HG02970 (cell line): ENCODE measurements around the gene SYT2.

Source experiments
- ATAC-seq: cut with Tn5 transposase; IDR thresholded peaks from one replicate; pipeline ENCODE4 v1.9.1; 2021; ENCODE audit warnings: mild to moderate bottlenecking, moderate library complexity, moderate number of reproducible peaks; ENCODE audit not compliant: unreplicated experiment, low FRiP score

The SYT2 gene

DNA sequence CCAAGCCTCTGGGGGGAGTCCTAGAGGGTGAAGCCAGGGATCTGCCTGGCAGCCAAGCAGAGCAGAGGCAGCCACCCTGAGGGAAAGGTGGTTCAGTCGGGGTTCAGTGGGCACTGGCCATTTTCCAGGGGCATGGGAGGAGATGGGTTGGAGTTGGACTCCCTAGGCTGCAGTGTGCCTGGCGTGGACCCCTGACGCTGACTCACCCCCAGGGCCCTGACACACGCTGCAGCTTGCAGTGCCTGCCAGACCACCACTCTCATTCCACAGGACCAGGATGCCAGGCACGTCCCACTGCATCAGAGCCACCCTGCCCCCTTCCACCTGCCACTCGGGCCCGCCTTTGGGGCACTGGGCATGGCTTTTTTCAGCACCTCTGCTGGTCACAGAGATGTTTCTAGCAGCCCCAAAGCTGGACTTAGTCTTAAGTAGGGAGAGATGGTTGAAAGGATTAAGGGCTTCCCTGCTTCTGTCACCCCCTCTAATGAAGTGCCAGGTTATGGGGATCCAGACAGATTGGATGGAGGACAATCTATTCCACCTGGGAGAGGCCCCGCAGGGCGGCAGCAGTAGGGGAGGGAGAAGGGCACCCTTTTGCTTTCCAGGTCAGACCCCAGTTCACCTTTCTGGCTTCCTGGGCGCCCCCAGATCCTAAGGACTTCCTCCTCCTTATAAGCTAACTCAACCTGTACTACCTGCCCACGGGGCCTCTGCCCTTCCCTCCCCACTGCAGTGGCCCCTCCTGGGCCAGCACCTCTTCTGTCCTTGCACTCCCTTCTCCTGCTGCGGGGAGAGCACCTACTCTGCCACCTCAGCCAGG, 1.6 kb downstream of the SYT2 start:
- ATAC-seq, result no peak

DNA sequence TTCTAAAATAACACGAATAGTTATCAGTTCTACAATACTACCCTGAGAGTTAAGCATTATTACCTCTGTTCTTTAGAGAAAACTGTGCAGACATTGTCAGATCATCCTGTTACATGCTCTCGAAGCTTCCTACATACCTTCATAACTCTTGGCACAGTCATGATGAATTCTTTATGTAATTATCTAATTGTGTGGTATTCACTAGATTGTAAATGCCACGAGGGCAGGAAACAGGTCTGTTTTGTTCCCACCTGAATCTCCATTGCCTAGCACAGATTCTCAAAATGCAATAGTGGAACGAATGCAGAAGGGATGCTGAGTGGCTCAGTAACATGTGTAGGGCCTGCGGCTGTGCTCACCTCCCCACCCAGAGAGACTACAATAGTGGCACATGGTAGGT, 3.4 kb downstream of the SYT2 start:
- no peak for ATAC-seq

DNA sequence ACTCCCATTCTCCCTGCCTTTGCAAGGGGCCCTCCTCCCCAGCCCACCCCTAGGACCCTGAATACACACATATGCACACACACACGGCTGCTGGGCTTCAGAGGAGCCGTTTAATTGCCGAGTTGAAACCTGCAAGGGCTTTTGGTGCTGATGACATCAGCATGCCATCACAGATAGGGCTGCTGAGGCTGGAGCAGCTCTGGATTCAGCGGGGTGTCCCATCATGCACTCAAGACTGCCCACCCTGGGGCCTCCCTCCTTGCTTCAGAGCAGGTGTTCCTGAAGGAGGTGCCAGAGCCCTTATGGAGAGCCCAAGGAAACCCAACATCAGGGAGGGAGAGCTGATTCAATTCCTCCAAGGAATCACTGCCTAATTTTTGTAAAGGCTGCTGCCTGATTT, 5.7 kb downstream of the SYT2 start:
- no peak for ATAC-seq

DNA sequence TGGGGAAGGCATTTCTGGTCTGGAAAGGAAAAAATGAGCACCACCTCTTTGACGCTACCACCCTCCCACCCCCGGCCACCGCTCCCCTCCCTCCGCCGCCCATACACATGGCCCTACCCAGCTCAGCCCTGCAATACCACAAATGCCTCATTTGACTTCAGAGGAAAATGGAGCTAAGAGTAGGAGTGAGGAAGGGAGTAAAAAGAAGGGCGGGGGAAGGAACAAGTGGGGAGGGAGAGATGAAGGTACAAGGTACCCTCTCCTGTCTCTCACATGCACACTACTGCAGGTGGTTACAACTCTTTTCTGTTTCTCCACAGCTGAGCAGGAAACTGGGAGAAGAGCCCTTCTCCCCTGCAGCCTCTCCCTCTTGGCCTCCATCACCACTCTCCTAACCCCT, 7.1 kb downstream of the SYT2 start:
- ATAC-seq, result no peak

DNA sequence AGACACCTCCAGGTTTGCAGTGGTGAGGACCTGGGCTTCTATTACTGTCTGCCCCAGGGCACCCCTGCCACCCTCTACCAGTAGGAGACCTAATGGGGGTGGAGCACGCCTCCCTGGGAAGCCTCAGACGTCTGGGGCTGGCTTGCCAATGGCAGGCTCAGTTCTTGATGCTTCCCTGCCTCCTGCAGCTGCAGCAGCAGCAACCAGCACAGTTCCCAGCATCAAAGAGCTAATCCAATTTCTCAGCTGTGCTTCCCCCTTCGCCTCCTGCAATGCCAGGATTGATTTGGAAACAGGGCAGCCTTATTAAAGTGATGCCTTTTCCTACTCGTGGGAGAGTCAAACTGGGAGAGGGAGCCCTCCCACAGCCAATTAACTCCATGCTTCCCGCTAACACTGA, 8.2 kb downstream of the SYT2 start:
- ATAC-seq, result no peak

DNA sequence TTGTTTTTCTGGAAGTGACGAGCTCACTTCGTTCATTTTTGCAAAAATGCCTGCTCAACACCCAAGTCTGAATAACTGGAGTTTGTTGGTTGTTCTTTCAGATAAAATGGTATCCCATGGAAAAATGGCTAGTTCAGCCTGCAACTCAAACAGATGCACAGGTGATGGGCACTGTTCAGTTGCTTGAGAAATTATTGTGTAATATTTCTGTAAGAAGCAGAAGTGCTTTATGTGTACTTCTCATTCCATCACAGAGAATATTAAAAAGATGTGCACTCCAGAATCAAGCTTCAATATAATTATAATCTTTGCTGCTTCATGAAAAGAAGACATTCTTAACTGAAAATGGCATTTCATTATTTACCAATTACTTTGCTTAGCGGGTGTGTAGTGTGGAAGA, 9.1 kb downstream of the SYT2 start:
- ATAC-seq, result no peak

DNA sequence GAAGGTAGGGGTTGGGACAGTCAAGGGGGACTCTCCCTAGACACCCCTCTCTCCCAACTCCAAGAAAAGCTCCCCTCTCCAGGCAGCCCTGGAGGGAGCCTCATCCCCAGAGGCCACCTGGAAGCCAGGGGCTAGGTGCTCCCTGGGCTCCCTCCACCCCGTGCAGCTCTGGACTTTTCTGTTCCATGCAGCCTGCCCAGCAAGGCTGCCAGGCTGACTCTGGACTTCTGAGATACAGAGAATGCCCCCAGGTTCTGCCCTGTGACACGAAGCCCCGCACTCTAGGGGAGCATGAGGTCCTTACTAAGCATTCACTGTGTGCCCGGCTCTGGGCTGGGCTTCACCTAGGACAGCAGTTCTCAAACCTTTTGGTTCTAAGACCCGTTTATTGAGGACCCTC, 10.2 kb downstream of the SYT2 start:
- ATAC-seq, result no peak

DNA sequence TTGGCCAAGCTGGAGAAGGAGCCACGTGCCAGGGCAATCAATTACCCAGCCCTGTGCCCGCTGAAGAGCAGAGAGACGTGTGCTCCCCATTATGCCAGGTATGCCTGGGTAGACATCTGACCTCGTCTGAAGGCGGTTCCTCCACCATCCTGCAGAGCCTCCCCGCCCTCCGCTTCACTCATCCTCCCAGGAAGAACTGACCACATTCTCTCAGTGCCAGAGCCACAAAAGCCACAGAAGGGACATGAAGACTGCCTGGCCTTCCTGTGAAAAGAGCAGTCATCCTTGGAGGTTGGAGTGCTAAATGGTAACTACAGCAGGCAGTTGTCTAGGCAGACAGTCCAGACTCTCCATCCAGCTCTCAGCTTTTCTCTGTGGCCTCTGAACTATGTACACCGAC, 12.0 kb downstream of the SYT2 start:
- ATAC-seq, result no peak

DNA sequence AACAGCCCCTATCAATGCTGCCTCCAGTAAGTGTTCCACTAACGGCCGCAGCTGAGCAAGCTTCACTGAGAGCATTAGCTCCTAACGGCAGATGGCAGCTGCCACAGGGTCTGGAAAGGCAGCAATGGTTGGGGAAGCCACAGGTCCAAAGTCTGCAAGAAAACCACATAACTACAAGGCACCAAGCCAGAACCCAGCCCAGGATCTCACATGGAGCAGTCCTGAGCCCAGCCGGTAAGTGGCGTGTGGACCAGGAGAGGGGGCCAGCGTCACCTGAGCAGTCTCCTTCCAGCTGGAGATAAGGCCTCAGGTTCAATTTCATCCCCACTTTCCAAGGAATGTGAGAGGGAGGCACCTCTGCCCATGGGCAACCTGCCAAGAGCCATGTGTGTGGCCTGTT, 13.2 kb downstream of the SYT2 start:
- no peak for ATAC-seq

DNA sequence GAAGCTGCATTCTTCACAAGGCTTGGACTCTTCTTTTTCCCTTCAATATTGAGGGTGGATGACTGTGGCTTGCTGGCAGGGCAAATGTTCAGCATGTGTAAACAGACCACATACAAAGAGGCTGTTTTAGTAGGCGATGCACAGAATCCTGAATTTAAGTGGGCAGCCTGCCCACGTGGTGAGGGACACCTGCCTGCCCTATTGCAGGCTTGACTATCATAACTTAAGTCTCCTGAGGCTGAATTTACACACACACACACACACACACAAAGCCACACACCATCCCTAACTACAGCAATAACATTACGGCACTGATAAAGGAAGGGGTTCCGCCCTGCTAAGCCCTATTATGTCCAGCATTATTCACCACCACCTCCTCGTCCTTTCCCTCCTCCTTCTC, 15.9 kb downstream of the SYT2 start:
- ATAC-seq, result no peak

DNA sequence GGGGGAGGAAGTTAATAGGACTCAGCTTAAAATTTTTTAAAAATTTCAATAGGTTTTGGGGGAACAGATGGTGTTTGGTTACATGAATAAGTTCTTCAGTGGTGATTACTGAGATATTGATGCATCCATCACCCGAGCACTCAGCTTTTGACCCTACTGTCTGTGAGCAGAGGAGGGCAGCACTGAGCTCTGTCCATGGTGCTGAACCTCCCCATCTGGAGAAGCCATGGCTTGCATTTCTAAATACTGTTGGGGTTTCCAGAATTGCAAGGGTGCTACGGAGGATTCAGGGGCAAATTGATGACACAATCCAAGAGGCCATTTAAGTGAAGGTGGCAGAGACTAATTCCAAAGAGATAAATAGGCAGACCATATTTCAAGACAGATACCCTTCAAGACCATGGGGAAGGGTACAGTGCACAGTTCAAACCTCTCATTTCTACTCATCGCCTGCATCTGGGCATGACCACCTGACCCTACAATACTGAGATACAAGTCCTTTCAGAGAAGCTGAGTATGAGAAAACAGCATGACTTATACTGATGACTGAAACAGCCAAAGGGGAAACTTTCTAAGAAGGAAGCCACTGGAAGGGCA, 17.2 kb downstream of the SYT2 start:
- ATAC-seq, result no peak

DNA sequence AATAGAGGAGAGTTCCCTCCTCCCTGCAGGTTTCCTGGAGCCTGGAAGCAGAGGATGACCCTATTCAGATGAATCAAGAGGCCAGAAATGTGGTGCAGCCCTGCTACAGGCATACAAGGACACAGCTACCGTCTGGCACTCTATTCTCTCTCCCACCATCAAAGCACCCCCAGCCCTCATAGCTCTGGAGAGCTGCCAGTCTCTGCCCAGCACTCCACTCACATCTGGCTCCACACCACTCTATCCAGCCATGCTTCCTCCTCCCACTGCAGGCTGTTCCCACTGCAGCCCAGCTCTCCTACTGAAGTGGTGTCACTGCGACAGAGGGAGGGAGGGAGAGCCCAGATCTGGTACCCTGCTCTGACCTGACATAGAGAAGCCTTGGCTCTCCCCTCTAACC, 18.4 kb downstream of the SYT2 start:
- ATAC-seq, result no peak

DNA sequence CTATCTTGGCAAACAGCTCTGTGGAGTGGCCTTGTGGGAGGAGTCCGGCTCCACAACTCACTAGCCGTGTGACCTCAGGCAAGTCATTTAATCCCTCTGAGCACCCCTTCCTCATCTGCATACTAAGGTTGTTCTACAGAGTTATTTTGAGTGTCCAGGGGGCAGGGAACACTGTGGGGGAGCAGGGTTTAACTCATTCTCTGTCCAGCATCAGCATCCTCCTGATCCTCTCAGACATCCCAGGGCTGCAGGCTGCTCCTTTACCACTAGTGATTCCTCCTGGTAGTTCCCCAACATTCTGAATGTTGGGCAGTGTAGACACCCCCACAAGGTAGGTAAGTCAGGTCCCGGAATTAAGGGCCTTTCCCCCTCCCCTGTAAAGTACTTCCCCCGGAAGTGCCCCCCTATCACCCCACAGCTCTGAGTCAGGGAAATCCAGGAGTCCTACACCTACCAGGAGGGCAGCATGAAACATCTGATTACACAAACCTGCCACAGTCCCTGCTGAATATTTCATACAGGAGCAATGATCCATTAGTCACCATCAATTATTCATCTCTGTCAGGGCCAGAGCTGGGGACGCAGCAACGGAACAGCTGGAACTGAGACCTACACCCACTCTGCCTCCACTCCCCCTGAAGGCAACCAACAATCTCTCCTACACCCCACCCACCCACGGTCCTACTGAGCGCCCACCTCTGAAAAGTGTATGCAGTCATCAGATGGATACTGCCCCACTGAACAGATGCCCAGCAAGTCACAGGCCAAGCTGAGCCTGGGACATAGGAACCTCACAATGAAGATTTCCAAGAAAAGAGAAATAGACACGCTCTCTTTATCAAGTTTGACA, 20.5 kb downstream of the SYT2 start:
- no peak for ATAC-seq

DNA sequence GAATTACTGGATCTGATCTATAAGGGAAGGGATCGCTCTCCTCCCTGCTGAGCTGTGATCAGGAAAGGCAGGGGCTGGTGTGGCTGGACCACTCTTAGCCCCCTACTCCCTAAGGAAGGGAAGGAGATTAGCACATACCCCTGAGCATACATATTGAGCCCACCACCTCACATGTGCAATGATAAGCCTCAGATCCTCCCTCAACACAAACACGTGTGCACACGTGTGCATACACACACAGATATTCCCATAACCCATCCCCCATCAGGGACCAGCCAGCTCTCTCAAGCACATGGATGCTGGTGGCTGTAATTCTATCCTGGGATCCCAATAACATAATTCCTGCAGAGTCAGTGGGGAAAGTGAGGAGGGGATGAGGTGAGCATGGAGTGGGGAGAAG, 21.2 kb downstream of the SYT2 start:
- ATAC-seq, result no peak

DNA sequence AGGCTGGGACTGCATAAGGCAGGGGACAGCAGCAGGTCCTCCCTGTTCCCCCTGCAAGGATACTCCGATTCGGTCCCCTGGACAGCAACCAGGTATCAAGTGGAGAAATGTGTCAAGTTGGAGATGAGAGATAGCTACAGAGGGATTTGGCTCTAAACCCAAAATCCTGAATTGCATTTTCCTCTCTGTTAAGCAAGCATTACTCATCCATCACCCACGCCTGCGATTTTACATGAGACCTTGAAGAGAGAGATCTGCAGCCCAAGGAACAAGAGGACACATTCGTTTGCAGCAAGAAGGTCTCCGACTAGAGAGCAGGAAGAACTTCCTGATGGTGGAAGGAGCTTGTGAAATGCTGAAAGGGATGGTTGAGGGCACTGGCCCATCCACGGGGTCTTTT, 21.9 kb downstream of the SYT2 start:
- ATAC-seq, result no peak

DNA sequence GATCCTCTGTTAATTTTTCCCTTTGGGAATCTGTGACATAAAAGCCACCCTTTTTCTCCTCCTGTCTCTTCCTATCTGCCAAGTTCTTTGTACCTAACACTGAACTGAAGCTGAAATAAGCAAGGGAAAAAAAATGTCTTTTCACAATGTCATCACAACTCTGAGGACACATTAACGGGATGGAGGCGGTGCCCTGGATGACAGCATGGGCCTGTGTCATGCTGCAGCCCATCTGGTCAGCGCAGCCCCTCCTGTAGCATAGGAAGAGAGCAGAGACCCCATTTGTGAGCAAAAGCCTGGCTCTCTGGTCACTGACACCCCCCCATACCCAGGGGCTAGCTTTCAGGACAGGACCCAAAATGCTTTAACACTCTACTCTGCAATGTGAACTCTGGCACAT, 22.5 kb downstream of the SYT2 start:
- ATAC-seq, result no peak

DNA sequence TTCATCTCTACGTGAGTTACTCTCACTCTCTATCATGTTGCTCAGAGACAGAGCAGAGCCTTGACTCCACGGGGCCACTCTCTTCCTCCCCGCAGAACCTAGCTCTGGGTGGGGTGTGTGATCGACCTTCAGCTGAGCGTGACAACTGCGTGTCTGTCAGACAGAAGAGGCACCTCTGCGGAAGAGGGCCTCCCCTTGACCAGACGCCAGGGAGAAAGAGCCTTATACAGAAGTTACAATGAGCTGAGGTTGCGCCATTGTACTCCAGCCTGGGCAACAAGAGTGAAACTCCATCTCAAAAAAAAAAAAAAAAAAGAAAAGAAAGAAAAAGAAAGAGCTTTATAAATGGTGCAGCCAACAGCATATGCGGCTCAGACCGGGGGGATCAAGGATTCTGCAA, 22.9 kb downstream of the SYT2 start:
- ATAC-seq, result no peak

DNA sequence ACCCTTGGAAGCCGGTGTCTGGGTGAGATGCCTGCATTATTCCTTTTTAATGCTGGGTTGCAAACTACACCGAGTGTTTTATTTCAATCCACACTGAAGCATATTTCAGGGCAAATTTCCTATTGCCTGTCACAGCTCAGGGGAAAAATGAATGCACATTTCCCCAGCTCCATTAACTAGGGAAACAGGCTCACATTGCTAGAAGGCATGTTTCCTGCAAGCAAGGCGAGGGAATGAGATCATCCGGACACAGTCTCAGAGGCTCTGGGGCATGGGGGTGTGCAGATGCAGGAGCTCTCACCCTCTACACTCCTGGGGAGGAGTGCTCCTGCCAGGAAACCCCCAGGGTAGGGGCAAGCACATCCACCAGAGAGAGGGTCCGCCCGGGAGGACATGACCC, 24.6 kb downstream of the SYT2 start:
- no peak for ATAC-seq

DNA sequence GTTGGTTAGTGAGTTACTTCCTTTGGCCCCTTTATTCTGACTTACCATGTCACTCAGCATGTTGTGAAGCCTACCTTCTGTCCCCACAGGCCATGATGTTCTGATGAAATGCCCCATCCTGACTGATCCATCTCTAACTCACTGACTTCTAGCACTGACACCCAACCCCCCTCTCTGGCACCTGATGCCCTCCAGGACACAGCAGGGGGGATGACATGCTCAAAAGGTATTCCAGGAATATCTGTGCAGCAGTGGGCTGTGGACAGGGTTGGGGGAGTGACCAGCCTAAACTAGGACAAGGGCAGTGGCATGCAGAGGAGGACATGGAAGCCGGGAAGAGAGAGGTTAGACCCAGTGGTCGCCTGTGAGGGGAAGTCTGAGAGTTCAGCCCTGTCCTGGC, 25.5 kb downstream of the SYT2 start:
- no peak for ATAC-seq

DNA sequence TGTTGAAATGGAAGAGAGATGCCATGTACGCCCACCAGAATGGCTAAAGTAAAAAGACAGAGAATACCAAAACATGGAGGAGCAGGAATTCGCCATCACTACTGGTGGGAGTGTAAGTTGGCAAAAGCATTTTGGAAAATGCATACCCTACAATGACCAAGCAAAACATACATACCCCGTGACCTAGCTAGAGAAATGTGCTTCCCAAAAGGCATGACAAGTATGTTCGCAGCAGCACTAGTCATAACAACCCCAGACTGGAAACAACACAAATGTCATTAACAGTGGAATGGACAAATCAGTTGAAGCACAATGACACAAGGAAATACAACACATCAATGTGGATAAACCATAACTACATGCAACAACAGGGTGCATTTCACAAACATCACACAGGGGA, 27.2 kb downstream of the SYT2 start:
- ATAC-seq, result no peak

DNA sequence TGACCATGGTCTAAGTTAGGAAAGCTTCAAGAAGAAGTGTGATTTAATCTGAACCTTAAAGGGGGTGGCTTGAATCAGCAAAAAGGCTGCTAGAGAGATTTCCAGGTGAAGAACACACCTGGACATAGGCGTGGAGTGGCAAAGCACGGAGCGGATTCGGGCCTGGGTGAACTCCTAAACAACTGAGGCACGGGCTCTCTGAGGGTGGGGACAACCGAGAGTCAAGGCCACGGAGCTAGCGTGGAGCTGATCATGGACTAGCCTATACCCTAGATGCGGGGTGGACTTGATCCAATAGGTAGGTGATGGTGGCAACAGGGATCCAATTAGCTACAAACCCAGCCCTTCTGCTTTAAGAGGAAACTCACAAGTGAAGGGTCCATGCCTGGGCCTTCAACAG, 27.8 kb downstream of the SYT2 start:
- no peak for ATAC-seq
